Kidney capillary endothelial cell (primary cell): ENCODE data around the gene SMS.
"Not testable (repeated sequence)": the region's sequence is repeated elsewhere in the genome, so short reads cannot be mapped to it uniquely, and the experiment has no call there.

Experiments
- DNase-seq: peaks from one replicate; pipeline ENCODE4 v3.0.0-alpha.2; 2018; ENCODE audit warnings: low spot score

SMS gene

DNA sequence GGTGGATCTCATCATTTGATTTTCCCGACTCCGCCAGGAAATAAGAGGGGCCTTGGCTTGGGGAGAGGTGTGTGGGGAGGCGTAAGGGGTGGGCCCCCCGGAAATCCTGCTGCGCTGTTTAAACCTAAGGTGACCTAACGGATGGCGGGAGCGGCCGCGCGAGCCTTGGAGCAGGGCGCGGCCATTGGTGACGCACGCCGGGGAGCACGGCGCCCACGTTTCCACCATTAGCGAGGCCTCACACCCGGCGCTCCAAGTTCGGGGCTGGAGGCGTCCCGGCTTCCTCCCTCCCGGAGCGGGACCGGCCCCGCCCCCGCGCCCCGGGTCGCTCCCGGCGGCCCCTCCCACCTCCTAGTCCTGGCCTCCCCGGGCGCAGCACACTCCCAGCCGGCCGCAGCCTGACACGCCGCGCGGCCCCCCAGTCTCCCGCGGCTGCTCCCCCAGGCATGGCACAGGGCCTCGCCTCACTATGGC, at the start of gene SMS:
Gene SMS, plus strand, starts transcription at position 354 of the 474 bp plus-strand sequence. Its CDS starts 116 bp downstream, at position 470.
- DNase-seq = no peak

DNA sequence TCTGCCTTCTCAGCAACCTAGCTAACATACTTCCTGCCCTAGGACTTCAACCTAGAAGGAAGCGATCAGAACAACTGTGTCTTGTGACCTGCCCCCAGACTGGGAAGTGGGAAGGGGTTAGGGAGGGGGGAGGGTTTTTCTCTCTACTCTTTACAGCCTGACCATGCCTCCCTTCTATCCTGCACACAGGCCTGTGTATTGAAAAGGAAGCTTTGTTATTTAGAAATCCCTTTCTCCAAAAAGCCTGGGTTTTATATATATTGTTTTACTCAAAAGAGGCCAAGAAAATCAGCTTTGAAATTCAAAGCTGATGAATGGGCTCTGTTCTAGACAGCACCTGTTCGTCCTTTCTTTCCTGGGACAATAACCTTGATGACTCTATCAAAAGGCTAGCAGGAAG, 35.2 kb upstream of the SMS start:
- DNase-seq = no peak

DNA sequence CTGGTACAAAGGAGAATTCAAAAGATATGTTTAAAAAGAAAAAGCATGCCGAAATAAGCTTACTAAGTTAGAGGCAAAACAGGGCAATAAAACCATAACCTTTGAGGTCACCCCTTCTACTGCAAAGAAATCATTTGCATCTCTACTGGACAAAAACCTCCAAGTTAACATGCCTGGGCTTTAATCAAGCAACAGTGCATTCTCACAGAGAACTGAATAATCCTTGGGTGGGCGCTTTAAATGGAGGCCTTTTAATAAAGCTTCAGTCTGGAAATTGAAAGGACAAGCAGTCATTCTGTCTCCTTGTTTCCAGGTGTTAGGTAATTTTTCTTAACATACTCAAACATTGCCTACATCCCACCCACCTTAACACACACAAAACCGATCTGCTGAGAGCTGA, 34.6 kb upstream of the SMS start:
- no peak for DNase-seq

DNA sequence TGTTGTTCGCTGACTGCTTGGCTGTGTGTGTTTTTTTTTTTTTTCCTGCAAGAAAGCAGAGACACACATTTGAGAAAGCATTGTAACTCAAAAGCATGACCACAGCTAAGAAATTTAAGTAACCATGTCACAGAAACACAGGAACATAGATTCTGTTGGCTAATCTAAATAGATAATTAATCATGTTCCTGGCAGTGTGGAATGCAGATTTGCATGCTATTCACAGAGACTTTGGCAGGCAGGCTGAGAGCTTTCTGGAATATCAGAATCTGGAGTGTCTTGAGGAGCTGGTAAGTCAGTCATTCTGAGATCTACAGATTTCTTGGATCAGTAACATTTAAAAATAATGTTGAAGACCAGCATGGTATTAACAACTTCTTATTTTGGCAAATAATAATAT, 33.2 kb upstream of the SMS start:
- DNase-seq = no peak

DNA sequence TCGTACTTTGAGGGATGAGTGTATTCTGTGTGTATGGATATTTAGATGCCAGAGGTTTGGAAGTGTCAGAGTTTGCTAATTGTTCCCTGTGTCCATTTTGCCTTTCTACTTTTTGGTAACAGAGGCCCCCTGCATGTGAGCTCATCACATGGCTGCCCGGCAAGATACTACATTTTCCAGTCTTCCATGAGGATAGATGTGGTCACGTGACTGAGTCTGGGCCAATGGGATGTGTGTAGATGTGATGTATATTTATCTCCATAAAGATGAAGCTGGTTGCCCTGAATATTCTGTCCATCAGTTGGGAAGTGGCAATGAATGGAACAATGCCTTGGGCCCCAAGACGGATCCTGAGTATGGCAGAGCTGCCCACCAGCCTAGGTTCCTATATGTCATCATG, 29.0 kb upstream of the SMS start:
- no peak for DNase-seq

DNA sequence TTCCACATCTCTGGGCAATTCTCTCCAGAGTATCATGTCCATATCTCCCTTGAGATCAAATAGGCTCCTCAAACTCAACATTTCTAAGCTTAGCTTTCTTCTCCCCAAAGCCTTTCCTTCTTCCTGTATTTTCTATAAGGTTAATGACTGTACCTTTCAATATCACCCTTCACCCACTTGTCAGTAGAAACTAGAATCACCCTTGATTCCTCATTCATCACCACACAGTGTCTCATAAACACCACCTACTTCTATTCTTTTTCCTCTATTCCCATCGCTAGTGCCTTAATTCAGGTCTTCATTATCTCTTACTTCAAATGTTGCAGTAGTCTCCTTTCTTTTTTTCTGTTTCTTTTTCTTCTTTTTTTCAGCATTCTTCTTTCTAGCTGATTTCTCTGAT, 28.3 kb upstream of the SMS start:
- DNase-seq = no peak

- no peak for DNase-seq
Measured at GRCh38 chrX:21912989-21913388, 27.5 kb upstream of the SMS start.

DNA sequence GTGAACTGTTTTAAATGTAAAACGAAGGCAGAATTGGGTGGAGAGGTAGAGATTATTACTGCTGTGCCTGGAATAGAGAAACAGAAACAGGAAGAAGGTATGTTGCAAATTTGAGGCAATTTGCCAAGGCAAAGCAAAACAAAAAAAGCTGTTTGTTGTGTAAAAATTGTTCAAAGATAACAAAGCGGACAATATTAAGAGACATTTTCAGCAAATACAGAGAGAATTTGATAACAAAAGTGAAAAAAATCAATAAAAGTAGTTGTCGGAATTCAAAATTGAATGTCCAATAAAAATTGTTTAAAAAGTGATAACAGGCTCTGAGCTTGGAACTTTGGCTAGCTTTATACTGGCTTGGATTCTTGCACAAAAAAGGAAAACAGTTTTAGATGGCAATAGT, 14.4 kb upstream of the SMS start:
- no peak for DNase-seq

DNA sequence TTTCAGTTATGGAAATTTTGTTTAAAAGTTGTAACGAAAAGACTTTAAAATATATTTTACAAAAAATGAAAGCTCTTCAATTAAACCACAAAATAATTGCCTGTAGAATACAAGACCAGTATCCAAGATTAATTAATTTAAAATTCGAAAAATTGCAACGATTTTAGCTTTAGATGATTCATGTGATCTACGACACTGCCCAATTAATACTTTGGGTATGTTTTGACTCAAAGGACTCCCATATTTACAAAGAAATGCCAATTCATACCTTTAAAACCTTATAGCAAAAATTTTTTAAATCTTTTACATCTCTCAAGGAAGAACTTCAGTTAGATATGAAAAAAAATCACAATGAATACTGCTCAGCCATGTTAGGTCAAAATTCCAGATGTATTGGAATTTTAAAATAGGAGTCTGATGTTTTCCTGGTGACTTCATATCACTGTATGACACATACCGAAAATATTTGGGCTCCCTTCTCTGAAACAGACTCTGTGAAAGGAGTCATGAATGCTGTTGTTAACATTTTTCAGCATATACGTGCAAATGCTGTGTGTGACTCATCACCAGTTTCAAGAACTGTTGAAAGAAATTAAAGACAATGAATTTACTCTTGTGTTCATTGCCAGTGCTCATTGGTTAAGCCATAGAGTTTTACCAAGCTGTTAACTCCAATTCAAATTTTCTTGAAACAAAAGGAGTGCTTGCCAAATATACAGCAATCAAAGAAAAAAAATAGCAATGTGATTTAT, 13.8 kb upstream of the SMS start:
- DNase-seq = peak; percentile 89

DNA sequence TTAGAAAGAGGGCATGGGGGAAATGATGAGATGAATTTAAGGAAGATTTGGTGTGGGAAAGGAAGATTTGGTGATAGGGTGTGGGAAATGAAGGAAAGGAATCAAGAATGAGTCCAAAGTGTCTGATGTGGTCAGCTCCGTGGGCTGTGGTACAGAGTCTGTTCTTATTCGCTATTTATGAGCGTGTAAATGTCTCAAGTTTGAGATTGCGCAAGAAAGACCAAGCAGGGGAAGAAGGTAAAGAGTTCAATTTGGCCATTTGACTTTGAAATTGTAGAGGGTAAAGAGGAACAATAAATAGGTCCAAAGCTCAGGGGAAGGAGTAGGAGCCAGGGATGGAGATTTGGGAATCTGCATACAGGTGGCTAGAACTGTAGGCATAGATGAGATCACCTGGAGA, 11.3 kb upstream of the SMS start:
- DNase-seq = no peak

DNA sequence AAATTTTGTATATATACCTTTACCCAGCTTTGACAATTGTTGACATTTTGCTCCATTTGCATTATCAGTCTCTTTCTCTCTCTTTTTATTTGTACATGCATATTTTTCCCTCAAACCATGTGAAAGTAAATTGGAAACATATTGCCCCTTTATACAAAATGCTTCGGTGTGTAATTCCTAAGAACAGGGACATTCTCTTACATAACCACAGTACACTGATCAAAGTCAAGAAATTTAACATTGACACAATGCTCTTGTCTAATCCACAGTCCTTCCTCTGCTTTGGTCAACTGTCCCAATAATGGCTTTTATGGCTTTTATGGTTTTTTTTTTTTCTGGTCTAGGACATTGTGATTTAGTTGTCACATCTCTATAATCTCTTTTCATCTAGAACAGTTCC, 9.5 kb upstream of the SMS start:
- DNase-seq = no peak

DNA sequence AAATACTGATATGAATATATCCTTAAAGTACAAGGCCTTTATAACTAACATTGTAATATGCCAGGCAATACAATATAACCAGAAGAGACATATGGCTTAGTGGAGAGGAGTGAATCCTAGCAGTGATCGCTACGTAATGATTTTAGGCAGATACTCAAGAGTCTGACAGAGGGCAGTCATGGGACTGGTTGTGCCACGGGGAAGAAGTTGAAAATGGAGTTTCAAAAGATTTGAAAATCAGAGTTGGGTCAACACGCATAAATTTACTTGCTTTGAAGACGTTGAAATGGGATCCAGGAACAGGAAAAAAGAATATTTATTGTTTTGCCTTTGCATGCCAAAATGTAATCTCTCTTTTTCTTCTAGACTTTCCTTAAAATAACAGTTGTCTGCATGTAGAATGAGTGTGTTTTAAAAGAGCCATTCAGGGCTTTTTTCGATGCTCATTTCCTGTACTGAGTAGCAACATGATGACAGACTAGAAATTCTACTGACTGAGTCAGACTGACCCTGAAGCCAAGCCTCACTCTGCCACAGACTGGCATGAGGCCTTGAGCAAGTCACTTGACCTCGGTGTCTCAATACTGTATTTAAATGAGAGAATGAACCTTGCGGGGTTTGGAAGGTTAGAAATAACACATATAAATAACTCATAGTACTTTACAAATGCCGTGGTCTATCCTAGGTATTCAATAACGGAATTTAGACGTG, 8.1 kb upstream of the SMS start:
- no peak for DNase-seq

DNA sequence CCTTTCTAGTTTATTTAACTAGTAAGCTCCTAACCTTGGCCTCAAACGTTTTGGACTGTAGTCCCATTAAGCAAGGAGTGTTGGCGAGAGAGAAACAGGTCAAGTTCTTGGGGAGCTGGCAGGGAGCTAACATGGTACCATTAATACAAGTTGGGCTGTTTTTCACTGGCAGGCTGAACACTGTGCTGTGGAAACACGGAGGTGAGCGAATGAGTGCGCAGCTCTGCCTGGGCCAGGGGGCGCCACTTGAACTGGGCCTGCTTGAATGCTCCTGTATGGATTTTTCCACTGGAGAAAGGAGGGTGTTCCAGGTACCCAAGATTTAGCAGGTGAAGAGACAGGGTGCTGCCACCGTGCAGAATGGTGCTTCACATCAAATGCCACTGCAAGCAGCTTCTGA, 7.4 kb upstream of the SMS start:
- no peak for DNase-seq

DNA sequence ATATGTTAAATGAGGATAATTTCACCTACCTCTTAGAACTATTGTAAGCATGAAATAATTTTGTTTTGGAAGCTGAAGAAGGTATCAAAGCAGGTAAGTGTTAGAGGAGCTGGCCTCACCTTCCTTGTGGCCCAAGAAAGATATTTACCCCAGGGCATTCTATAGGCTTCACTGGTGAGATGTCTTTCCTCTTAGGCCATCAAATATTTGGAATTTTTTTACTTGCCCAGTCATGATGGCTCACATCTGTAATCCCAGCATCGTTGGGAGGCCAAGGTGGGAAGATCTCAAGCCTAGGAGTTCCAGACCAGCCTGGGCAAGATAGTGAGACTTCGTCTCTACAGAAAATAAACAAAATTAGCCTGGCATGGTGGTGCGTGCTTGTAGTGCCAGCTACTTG, 6.1 kb upstream of the SMS start:
- DNase-seq = no peak

- DNase-seq = no peak
Measured at GRCh38 chrX:21939906-21940305, 603 bp upstream of the SMS start.

DNA sequence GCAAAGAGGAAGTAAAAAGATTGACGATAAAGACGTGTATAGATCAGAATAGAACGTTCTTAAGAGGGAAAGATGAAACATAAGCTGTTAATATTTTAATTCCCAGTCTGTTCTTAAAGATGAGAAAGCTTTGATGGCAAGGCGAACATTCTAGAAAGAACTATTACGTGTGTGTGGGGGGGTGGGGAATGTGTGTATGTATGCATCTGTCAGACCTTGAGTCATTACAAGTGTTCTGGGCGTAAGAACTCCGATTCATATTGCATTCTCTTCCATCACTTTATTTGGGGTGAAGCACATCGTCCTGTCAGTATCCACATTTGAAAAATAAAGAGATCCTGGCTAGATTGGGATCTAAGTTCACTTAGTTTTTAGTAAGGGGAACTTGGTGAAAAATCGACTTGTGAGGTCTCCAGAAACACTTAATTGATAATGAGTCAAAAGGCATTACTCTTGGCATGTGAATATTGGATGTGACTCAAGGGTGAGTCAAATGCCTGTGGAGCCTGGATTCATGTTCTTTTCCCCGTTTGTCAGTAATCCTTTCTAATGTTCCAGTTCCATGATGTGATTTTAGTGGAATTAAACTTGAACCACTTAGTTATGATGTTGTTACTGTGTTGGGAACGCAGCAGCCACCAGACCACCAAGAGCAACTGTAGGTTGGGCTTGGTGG, 3.1 kb downstream of the SMS start:
- DNase-seq = no peak

- no peak for DNase-seq
Measured at GRCh38 chrX:21944136-21944615, 3.7 kb downstream of the SMS start.

GRCh38 chrX:21946925-21947641, 6.6 kb downstream of the SMS start:
- DNase-seq = no peak

- no peak for DNase-seq
Measured at GRCh38 chrX:21947671-21948070, 7.2 kb downstream of the SMS start.

DNA sequence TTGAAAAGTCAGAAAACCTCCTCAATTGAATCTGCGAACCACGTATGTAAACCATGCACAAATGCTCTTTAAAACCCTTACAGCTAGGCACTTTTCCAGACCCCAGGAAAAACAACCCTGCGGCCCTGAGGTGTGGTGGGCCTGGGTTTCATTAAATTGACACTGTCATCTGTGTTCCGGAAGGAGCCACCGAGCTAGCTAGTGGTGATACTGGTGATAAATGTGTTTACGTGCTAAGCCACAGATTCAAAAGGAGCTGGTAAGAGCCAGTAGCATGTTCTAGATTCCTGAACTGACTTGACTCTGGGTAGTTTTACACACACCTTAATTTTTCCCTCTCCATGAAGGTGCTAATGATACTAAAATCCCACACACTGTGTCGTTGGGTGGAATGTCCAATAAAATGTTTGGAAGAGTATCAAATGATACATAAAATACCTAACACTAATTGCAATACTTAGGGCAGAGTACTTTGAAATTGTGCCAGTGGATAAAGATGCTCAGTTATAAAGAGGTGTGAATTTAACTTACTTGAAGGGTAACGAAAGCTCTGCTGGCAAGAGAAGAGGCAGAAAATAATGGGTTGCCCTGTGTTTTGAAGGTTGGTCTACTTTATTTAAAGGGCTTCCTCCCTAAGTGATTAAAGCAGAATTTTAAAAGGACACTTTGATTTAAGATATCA, 8.5 kb downstream of the SMS start:
- DNase-seq = no peak

- no peak for DNase-seq
Measured at GRCh38 chrX:21949689-21950088, 9.2 kb downstream of the SMS start.

DNA sequence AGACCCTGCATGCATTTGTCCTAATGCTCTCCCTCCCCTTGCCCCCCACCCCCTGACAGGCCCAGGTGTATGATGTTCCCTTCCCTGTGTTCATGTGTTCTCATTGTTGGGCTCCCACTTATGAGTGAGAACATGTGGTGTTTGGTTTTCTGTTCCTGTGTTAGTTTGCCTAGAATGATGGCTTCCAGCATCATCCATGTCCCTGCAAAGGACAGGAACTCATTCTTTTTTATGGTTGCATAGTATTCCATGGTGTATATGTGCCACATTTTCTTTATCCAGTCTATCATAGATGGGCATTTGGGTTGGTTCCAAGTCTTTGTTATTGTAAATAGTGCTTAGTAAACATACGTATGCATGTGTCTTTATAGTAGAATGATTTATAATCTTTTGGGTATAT, 10.0 kb downstream of the SMS start:
- DNase-seq = not testable (repeated sequence)
